GM18502 (cell line): ENCODE data around the gene CCSAP.
"Not testable (repeated sequence)": the region's sequence is repeated elsewhere in the genome, so short reads cannot be mapped to it uniquely, and the experiment has no call there.

Experiments
- ATAC-seq: cut with Tn5 transposase; IDR thresholded peaks from one replicate; pipeline ENCODE4 v1.9.1; 2021; ENCODE audit warnings: mild to moderate bottlenecking; ENCODE audit not compliant: unreplicated experiment, poor library complexity

CCSAP gene

DNA sequence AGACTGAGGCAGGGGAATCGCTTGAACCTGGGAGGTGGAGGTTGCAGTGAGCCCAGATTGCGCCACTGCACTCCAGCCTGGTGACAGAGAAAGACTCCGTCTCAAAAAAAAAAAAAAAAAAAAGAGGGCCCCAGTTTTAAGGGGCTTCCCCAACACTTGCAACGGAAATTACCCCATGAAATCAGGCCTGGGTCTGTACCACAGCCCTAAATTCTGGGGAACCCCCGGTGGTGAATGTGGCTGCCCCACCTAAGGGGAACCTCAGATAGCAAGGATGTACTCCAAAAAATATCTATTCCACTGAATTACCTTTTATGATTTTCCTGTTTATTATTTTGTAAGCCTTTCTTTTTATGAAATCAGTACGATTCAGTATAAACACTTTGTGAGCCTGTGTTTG, 15.1 kb downstream of the CCSAP start:
- not testable (repeated sequence) for ATAC-seq

DNA sequence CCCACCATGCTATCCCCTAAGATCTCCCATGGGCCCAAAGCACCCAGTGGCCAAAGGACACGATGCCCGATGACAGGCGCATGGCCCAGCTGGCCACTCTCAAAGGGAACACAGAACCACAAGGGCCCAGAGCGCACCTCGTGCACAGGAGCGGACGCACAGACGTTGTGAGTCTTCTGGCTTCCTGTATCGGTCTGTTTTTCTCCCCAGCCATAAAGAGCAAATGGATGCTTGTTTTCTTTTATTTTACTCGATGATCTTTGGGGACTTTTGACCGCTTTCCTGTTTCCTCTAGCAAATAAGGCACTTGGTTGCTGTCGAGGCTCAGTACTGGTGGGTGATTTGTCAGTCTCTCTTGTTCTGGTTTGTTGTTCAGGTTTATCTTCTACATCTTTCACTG, 16.2 kb downstream of the CCSAP start:
- ATAC-seq = no peak

DNA sequence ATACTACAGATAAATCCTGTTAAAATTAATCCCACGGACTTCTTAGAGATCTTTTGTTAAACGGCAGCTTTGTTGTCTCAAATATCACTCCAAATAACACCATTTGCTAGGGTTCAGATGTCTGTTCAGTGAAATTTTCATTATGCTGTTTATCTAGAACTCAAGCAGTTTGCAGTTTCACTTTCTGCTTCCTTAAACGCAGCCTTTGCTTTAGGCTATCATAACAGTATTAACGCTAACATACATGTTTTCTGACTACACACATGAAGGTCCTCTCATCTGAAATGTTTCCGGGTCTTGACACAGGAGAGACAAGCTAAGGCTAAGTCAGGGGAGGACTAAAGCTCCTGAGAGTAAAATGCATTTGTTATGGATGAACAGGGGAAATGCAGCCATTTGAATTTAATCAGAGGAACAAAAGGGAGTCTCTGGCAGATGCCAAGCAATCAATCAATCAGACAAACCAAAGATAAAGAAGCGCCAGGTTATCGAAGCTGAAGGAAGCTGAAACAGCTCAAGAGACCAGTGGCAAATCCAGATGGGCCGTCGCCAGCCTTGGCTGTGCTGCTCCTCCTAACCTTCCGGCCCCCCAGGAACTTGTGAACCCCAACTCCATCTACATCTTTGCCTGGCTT, 16.9 kb downstream of the CCSAP start:
- no peak for ATAC-seq

DNA sequence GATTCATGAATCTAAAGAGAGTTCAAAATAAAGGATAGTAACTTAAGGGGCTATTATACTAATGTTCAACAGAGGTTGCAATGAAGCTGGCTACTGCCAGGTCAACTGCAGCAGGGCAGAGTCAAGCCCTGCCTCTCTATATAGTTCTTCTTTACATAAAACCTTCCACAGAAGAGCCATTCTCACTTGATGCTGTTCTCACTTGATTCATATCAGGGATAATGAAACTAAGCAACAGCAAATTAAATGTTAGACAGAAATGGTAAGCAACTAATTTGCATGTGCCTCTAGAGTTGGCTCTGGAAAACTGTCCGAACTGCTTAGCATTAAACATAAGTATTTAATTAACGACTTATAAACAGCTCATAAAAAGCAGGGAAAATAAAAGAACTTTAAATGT, 17.4 kb downstream of the CCSAP start:
- ATAC-seq = no peak

DNA sequence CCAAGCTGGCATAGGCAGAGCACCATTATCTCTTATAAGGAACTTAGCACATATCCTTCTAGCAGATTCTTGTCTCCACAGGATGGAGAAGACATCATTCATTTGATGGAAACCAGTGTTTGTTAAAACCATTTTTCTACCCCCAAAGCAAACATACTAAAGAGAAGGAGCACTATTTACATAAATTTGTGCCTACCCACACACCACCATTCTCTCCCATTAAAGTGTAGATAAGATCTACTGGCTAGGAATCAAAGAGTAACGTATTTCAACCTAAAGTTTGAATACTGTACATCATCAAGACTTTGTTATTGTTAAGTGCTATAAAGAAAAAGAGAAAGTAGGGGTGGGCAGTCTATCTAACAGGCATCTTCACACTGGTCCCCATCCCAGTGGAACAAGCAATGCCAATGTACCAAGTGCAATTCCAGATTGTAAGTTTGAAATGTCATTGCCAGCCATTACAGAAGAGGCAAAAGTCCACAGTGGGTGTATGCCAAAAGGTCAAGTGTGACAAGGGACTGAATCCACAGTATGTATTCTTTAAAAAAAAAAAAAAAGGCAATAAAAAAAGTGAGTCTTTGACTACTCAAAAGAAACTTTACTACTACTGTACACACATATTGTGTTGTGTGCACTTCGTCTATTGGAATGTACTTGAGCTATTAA, 18.8 kb downstream of the CCSAP start:
- ATAC-seq = no peak

DNA sequence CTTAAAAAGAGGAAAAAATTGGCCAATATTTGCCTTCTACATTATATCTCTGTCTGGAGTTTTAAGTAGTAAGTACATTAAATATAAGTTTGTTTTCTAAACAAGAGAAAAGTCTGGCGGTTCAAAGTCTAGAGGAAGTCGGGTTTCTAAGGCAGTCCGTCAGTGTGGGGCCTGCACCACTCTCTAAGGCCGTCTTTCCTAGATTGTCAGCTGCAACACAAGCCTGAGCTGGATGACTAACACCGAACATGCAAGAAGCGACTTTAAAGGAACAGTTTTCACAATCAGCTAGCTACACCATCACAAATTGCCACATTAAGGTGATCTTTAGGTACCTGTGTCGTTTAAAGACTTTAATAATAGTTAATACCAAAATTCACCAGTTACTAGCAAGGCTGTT, 19.6 kb downstream of the CCSAP start:
- no peak for ATAC-seq

DNA sequence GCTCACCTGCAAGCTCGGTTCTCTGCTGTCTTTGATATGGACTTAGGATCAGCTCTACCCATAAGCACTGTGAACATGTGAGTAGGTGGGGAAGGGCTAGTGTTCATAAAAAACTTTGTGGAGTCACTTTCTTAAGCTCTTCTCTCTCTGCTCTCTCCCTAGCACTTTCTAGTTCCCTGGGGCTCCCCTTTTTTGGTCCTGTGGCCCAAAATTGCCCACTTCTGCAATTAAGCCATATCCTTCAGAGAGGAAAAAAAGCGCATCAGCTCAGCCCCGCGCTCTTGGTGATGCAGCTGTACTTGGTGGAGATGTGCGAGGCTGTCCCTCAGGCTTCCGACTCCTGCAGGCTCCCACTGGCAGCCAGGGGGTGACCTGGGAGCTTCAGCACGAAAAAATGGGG, 23.4 kb downstream of the CCSAP start:
- no peak for ATAC-seq

DNA sequence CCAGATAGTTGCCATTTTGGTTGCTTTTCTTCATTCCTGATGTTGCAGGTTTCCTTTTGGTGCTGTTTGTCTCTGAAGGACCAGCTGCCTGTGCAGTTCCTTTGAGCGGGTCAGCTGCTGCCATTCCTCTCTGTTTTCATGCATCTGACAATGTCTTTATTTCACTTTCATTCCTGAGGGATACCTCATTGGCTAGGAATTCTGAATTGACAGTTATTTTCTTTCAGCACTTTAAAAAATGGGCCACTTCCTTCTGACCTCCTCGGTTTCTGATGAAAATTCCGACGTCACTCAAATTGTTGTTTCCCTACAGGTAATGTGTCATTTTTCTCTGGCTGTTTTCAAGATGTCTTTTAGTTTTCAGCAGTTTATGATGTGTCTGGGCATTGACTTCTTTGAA, 24.8 kb downstream of the CCSAP start:
- ATAC-seq = no peak

DNA sequence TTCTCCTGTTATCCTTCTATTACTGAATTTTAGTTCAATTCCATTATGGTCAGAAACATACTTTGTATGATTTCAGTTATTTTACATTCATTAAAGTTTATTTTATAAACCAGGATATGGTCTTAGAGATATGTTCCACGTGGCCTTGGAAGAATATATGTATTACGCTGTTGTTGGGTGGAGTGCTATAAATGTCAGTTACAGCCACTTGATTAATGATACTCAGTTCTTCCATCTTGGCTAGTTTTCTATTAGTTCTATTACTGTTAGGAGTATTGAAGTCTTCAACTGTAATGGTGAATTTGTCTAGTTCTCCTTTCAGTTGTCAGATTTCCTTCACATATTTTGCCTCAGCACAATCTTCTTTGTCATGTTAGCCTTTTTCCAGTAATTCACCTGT, 26.7 kb downstream of the CCSAP start:
- no peak for ATAC-seq

DNA sequence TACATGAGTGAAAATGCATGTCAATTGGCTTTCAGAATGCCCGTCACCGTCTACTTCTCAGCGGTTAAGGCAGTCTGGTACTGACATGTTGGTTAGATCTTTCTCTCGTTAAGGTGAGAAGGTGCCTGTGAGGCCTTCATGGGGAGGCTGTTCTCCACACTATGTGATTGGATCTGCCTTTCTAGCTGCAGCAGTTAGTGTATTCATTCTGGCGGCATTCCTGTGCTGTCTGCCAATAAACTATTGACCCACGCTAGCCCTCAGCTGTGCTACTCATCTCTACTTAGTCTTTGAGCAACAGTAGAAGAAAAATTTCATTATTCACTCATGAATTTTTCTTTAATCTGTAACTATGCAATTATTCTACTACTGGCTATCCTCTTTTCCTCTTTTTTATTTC, 32.0 kb downstream of the CCSAP start:
- no peak for ATAC-seq

DNA sequence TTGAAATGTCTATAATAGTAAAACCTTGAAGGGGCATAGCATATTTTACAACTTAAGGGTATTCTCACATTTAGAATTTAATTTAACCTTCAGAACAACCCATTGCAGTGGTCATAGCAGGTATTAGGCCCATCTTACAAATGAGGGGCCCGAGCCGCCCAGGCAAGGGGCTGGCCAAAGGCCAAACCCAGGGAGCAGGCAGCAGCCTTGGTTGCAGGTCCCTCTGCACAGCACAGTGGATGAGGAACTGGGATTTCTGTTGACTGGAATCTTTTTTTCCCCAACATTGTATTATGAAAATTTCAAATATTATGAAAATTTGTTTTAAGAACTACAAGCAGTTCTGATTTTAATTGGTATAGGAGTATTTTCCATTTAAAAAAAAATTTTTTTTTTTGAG, 33.2 kb downstream of the CCSAP start:
- no peak for ATAC-seq

DNA sequence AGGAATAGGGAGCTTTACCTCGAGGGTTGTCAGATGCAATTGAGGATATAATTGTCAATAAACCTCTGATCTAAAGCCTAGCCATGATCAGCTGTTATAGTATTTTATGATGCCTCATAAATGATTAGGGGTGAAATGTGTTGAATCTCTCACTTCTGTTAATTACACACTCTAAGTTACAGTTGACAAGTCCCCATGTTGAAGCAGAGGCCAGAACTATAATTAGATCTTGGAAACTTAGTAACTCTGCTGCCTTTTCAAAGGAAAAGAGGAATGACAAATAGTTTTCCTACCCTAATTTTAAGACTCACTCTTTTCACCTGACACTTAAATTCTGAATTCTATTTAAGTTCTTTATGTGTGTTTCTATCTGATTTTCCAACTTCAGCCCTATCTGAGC, 33.8 kb downstream of the CCSAP start:
- no peak for ATAC-seq

DNA sequence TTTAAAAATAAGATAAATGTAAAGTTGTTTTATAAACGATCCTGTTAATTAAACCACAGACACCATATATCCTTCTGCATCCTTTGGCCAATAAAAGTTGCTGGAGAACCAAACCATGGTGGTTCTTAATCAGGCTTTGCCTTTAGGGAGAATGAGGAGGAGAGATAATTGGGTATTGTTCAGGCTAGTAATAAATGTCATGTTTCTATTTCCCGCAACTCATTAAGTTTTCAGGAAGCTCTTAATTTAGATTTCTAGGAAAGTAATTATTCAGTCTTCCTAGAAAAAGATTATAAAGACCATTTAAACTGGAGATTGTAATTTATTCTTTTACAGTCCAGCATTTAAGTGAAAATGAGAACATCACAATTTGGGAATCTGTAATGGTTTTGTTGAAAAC, 37.5 kb downstream of the CCSAP start:
- ATAC-seq = no peak

DNA sequence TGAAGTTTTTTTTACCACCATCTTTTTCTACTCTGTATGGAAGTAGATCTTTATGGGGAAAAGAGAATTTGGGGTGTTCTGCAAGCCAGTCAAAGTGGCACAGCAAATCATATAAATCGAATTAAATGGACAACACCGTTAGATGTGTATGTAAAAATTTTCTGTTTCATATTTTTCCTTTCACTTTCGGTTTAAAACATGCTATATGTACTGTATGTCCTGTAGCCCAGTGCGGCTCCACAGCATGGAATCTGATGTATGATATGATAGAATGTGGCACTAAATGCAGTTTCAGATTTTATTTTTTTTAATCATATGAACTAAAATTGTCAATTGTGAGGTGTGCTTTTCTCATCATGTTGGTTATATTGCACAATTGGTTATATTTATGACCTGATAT, 39.0 kb downstream of the CCSAP start:
- no peak for ATAC-seq

DNA sequence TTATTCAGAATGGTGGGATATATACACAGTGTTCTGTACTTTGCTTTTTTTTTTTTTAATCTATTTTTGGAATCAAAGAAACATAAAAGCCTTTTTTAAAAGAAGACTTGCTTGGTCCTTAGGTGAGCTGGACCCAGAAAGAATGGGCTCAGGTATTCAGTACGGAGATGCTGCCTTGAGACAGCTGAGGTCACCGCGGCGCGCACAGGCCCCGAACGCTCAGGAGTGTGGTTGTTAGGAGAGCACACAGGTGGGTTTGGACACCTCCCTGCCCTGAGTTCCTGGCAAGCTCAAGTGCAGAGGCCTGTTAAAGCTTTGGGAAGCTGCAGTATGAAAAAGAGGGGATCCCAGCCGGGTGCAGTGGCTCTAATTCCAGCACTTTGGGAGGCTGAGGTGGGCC, 40.1 kb downstream of the CCSAP start:
- ATAC-seq = no peak

DNA sequence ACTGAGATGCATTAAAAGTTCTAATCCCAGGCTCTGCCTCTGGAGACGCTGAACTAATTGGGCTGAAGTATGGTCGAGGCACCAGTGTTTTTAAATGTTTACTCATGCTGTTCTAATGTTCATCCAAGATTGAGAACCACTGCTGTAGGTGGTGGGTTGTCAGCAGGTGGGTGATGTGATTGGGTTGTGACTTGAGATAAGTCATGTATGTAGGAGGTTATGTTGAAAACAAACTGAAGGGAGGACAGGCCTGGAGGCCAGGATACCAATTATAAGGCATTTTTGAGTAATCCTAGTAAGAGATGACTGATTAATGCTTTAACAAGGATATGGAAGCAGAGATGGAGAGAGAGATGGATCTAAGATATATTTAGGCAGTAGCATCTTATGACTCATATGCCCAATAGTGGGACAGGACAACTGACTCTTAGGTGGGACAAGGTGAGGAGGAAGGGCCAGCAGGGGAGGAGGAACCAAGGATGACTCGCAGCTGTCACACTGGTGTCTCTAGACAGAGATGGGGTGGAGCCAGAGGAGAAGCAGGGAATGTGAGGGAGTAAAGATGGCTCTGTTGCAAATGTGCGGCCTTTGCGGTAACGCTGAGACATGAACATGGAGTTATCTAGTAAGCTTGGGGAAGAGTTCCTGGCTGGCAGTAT, 42.6 kb downstream of the CCSAP start:
- ATAC-seq = no peak

DNA sequence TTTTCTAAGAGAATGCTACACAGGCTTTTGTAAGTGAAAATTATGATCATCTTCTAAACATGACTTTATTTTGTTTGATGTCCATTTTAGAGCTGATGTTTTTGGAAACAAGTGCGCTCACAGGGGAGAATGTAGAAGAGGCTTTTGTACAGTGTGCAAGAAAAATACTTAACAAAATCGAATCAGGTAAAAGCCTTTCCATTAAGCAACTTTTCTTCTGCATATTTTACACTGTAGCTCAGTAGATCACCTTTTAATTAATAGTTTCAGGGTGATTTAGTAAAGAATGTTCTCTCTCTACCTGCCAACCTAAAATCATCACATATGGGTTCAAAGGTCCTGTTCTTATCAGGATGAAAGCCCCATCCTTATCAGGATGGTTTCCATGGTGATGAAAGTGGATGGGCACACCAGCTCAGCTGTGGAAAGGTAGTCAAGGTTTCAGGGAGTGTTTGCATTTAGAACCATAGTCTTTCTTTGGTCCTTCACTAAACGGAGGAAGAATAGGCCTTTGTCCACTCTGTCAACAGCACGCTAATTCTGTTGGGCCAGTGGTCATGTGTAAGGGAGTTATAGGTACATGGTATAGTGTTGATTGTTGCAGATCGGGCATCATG, 43.9 kb downstream of the CCSAP start:
- no peak for ATAC-seq

DNA sequence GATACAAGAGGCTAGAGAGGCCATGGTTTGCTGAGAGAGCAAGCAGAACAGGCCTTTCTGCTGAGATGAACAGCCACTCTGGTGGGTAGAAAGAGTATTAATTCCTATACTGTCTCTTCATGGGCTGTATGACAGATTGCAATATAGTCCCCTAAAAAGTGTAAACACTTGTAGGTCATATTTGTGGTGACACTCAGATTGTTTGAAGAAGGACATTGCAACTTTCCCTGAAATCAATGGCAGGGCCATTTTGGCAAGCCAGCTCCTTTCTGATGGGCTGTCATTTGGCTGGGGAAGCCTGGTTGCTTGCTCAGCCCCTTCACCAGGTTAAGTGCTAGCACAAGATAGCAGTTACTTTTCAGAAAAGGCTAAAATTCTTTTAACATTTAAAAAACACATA, 44.4 kb downstream of the CCSAP start:
- no peak for ATAC-seq

DNA sequence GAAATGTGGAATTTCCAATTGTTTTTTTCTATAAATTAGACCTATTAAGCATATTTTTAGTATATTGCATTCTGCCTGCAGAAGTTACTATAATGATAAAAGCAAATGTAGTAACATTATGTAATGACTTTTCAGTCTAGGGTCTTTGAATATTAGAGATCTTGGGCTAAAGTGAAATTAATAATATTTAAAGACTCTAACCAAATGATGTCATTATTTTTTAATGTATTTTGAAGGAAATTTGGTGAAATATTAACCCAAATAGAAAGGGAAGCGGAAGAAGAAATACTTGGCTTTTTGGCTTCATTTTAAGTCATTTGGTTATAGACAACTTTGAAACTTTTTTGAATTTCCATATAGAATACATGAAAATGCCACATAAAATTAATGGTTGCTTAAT, 45.1 kb downstream of the CCSAP start:
- ATAC-seq = no peak

DNA sequence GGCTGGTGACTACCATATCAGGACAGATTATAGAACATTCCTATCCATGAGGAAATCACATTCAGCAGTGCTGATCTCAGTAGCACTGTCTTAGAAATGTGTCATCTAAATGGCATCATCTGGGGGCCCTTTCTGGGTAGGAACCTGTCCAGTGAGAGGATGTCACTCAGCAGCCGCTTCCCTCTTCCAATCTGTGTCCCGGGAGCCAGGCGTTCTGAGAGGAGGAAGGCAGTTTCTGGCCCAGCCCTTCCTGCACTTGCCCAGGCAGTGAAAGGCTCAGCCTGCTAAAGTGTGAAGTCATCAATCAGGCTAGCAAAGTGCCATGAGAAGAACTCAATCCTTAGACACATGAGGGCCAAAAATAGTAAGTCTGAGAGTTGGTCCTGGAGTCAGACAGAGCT, 46.3 kb downstream of the CCSAP start:
- no peak for ATAC-seq

DNA sequence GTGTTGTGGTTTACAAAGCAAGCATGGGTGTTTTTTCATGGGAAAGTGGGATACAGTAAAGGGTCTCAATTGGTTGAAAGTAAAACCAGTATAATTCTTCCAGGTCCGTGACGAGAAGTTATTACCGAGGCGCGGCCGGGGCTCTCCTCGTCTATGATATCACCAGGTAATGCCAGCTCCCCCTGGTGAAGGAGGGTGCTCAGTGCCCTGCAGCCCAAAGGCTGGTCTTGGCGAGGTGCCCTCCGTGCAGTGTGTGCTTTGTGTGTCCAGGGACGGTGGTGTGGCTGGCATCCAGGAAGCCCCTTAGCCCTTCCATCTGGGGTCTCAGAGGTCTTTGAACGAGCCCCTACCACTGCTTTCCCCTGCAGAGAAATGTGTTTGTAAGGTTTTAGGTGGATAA, 47.1 kb downstream of the CCSAP start:
- no peak for ATAC-seq
